Trophoblast cell (in vitro differentiated cells and primary cell): ENCODE data around the gene VAT1L.

ENCODE experiments used
- DNase-seq, 2 donors: peaks; one replicate each; pipeline ENCODE4 v3.0.0-alpha.2; 2016
- H2AFZ ChIP-seq: 2 replicates; pipeline ENCODE4 v1.6.1; 2013; ENCODE audit warnings: low read length, moderate library complexity, mild to moderate bottlenecking; ENCODE audit not compliant: insufficient read depth, poor library complexity
- H2AK5ac ChIP-seq: 2 replicates; pipeline ENCODE4 v1.6.1; 2013; ENCODE audit warnings: mild to moderate bottlenecking, low read length
- H2BK120ac ChIP-seq: 2 replicates; pipeline ENCODE4 v1.6.1; 2013; ENCODE audit warnings: low read length, mild to moderate bottlenecking, moderate library complexity; ENCODE audit not compliant: insufficient read depth, poor library complexity
- H2BK12ac ChIP-seq: 2 replicates; pipeline ENCODE4 v1.6.1; 2013; ENCODE audit warnings: mild to moderate bottlenecking, low read length, moderate library complexity
- H2BK5ac ChIP-seq: 2 replicates; pipeline ENCODE4 v1.6.1; 2013; ENCODE audit warnings: low read length, low read depth, moderate library complexity, mild to moderate bottlenecking; ENCODE audit not compliant: poor library complexity
- H3K14ac ChIP-seq: 2 replicates; pipeline ENCODE4 v1.6.1; 2013; ENCODE audit warnings: mild to moderate bottlenecking, low read length
- H3K18ac ChIP-seq: 2 replicates; pipeline ENCODE4 v1.6.1; 2013; ENCODE audit warnings: mild to moderate bottlenecking, low read length
- H3K23ac ChIP-seq: 2 replicates; pipeline ENCODE4 v1.6.1; 2013; ENCODE audit warnings: low read length
- H3K27ac ChIP-seq: 2 replicates; pipeline ENCODE4 v1.5.1; 2013; ENCODE audit warnings: low read depth, mild to moderate bottlenecking, inconsistent platforms, low read length, moderate library complexity
- H3K27me3 ChIP-seq: 2 replicates; pipeline ENCODE4 v1.6.1; 2013; ENCODE audit warnings: inconsistent platforms, mild to moderate bottlenecking, low read length, moderate library complexity; ENCODE audit not compliant: insufficient read depth
- H3K36me3 ChIP-seq, 2 experiments: 1 replicate in 1 of 2; 2 replicates in 1 of 2; pipeline ENCODE4 v1.6.1; 2013; ENCODE audit warnings: low read length in 2 of 2, mild to moderate bottlenecking in 2 of 2, moderate library complexity in 1 of 2; ENCODE audit not compliant: insufficient read depth in 2 of 2, control insufficient read depth in 1 of 2
- H3K4ac ChIP-seq: 2 replicates; pipeline ENCODE4 v1.6.1; 2013; ENCODE audit warnings: low read depth, mild to moderate bottlenecking, low read length, moderate library complexity
- H3K4me1 ChIP-seq, 2 experiments: 1 replicate in 1 of 2; 2 replicates in 1 of 2; pipeline ENCODE4 v1.6.1; 2013; ENCODE audit warnings: low read length in 2 of 2, mild to moderate bottlenecking in 2 of 2, moderate library complexity in 1 of 2; ENCODE audit not compliant: insufficient read depth in 2 of 2, control insufficient read depth in 1 of 2
- H3K4me2 ChIP-seq: 2 replicates; pipeline ENCODE4 v1.6.1; 2013; ENCODE audit warnings: inconsistent platforms, mild to moderate bottlenecking, low read length, moderate library complexity
- H3K4me3 ChIP-seq: 2 replicates; pipeline ENCODE4 v1.5.1; 2013; ENCODE audit warnings: mild to moderate bottlenecking, low read depth, low read length, inconsistent platforms
- H3K79me1 ChIP-seq: one replicate; pipeline ENCODE4 v1.6.1; 2013; ENCODE audit warnings: low read length
- H3K79me2 ChIP-seq: 2 replicates; pipeline ENCODE4 v1.6.1; 2013; ENCODE audit warnings: low read length, mild to moderate bottlenecking; ENCODE audit not compliant: control insufficient read depth, insufficient read depth, poor library complexity
- H3K9ac ChIP-seq: 2 replicates; pipeline ENCODE4 v1.6.1; 2013; ENCODE audit warnings: mild to moderate bottlenecking, low read length
- H3K9me3 ChIP-seq: 2 replicates; pipeline ENCODE4 v1.6.1; 2013; ENCODE audit warnings: low read depth, mild to moderate bottlenecking, control low read depth, inconsistent platforms, low read length; ENCODE audit not compliant: insufficient read depth
- H4K12ac ChIP-seq: 2 replicates; pipeline ENCODE4 v1.6.1; 2013; ENCODE audit warnings: low read depth, mild to moderate bottlenecking, low read length, moderate library complexity
- H4K8ac ChIP-seq: 2 replicates; pipeline ENCODE4 v1.6.1; 2013; ENCODE audit warnings: low read depth, mild to moderate bottlenecking, low read length, moderate library complexity
- H4K91ac ChIP-seq: one replicate; pipeline ENCODE4 v1.6.1; 2013; ENCODE audit warnings: low read depth, mild to moderate bottlenecking, low read length, moderate library complexity
- WGBS: extraction: QIAGEN DNeasy Blood & Tissue Kit; methylation state at CpG from one replicate; pipeline ENCODE4 v1.1.7; 2013; ENCODE audit warnings: missing lambda C conversion rate; ENCODE audit not compliant: insufficient read length, insufficient coverage; ENCODE audit errors: extremely low coverage; 5-methylcytosine and 5-hydroxymethylcytosine counted together

The VAT1L gene

GRCh38 chr16:77961814-77962213 lies 173.4 kb downstream of the VAT1L start:
- Histone ChIP-seq H3K79me2 (no peaks in the 10 kb centered on the region), H3K79me1 (peaks cover 21% of the 10 kb centered on the region), H3K4me3 (no peak overlapping the region), H2BK5ac (no peak overlapping the region), H3K18ac (peak overlapping the region; percentile 57), H2BK12ac (peak overlapping the region; percentile 34), H3K14ac (peak overlapping the region; percentile 0), H3K4ac (no peak overlapping the region), H4K12ac (no peak overlapping the region), H3K9me3 (no peaks in the 10 kb centered on the region), H4K8ac (peak overlapping the region; percentile 7), H3K36me3 (no peaks in the 10 kb centered on the region), H2AFZ (no peak overlapping the region), H3K9ac (no peak overlapping the region), H3K4me1 (peaks cover 27 to 31% of the 10 kb centered on the region in 2 experiments), H4K91ac (peak overlapping the region; percentile 41), H2BK120ac (no peak overlapping the region), H3K27me3 (no peaks in the 10 kb centered on the region), H2AK5ac (no peak overlapping the region), H3K23ac (no peak overlapping the region), H3K4me2 (no peak overlapping the region), H3K27ac (peak overlapping the region; percentile 51)
- no CpG with 5 or more reads among the region's 3 CpGs for WGBS
- DNase-seq, result peak; percentile 81 to 91

GRCh38 chr16:77962689-77963088 lies 174.3 kb downstream of the VAT1L start:
- no peak for DNase-seq
- Histone ChIP-seq H3K9me3 (no peaks in the 10 kb centered on the region), H3K27ac (peak overlapping the region; percentile 76), H3K79me1 (peaks cover 21% of the 10 kb centered on the region), H3K4me3 (no peak overlapping the region), H2BK5ac (peak overlapping the region; percentile 87), H2AFZ (no peak overlapping the region), H3K23ac (no peak overlapping the region), H3K14ac (peak overlapping the region; percentile 79), H4K8ac (peak overlapping the region; percentile 42), H3K27me3 (no peaks in the 10 kb centered on the region), H2BK120ac (peak overlapping the region; percentile 87), H3K4me2 (peak overlapping the region; percentile 43), H3K18ac (peak overlapping the region; percentile 57), H3K4ac (peak overlapping the region; percentile 21), H2AK5ac (peak overlapping the region; percentile 59), H4K91ac (peak overlapping the region; percentile 89), H3K4me1 (peaks cover 27 to 31% of the 10 kb centered on the region in 2 experiments), H3K9ac (no peak overlapping the region), H4K12ac (no peak overlapping the region), H3K36me3 (no peaks in the 10 kb centered on the region), H3K79me2 (no peaks in the 10 kb centered on the region), H2BK12ac (peak overlapping the region; percentile 91)
- WGBS, result no CpG with 5 or more reads among the region's 3 CpGs

- no peaks in the 10 kb centered on the region for H3K27me3 ChIP-seq
- H4K91ac ChIP-seq, result peak overlapping the region; percentile 89
- H3K4me1 ChIP-seq, result peaks cover 27 to 31% of the 10 kb centered on the region in 2 experiments
- peak overlapping the region; percentile 91 for H2BK12ac ChIP-seq
- no peak overlapping the region for H3K4me3 ChIP-seq
- H4K12ac ChIP-seq, result no peak overlapping the region
- no peaks in the 10 kb centered on the region for H3K79me2 ChIP-seq
- no CpG with 5 or more reads among the region's 16 CpGs for WGBS
- peak overlapping the region; percentile 59 for H2AK5ac ChIP-seq
- peak overlapping the region; percentile 4 for H2AFZ ChIP-seq
- H4K8ac ChIP-seq, result peak overlapping the region; percentile 56
- H2BK5ac ChIP-seq, result peak overlapping the region; percentile 87
- peaks cover 21% of the 10 kb centered on the region for H3K79me1 ChIP-seq
- H3K18ac ChIP-seq, result peak overlapping the region; percentile 57
- peak overlapping the region; percentile 76 for H3K27ac ChIP-seq
- no peak overlapping the region for H3K9ac ChIP-seq
- peak overlapping the region; percentile 21 for H3K4ac ChIP-seq
- peak overlapping the region; percentile 79 for H3K14ac ChIP-seq
- H3K23ac ChIP-seq, result no peak overlapping the region
- peak; percentile 57 to 83 for DNase-seq
- no peaks in the 10 kb centered on the region for H3K9me3 ChIP-seq
- peak overlapping the region; percentile 43 for H3K4me2 ChIP-seq
- peak overlapping the region; percentile 87 for H2BK120ac ChIP-seq
- H3K36me3 ChIP-seq, result no peaks in the 10 kb centered on the region
These were observed 175.1 kb downstream of the VAT1L start for GRCh38 chr16:77963185-77964044.

DNA sequence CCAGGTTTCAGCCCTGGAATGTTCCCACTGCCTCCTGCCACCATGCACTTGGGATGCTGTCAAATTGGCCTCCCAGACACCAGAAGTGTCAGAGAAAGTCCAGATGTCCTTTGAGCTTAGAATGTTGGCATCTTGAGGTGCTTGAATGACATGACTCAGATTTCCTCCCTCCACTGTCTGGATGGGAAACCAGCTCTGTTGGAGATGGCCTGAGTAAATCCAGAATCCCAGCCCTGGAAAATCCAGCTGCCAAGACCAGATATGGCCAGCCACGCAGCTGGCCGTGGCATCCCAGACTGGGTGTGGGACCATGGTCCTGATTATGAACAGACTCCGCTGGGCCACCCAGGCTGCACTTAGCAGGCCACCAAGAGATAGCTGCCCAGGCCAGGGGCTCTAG lies 177.0 kb downstream of the VAT1L start:
- peaks cover 27 to 31% of the 10 kb centered on the region in 2 experiments for H3K4me1 ChIP-seq

More for the DNA sequence above, 177.0 kb downstream of the VAT1L start:
- H3K18ac ChIP-seq, result no peak overlapping the region
- no peak overlapping the region for H3K4me3 ChIP-seq
- no peak overlapping the region for H3K14ac ChIP-seq
- no peak overlapping the region for H2BK12ac ChIP-seq
- H4K91ac ChIP-seq, result no peak overlapping the region
- no peak overlapping the region for H4K12ac ChIP-seq
- no peaks in the 10 kb centered on the region for H3K27me3 ChIP-seq
- H2BK5ac ChIP-seq, result no peak overlapping the region
- no CpG with 5 or more reads among the region's 3 CpGs for WGBS
- no peaks in the 10 kb centered on the region for H3K9me3 ChIP-seq
- no peak overlapping the region for H3K4ac ChIP-seq
- H3K79me2 ChIP-seq, result no peaks in the 10 kb centered on the region
- H3K9ac ChIP-seq, result no peak overlapping the region
- H4K8ac ChIP-seq, result no peak overlapping the region
- H2AK5ac ChIP-seq, result no peak overlapping the region
- H3K4me2 ChIP-seq, result no peak overlapping the region
- H3K36me3 ChIP-seq, result no peaks in the 10 kb centered on the region
- H2BK120ac ChIP-seq, result no peak overlapping the region
- no peak overlapping the region for H3K23ac ChIP-seq
- H3K79me1 ChIP-seq, result peaks cover 21% of the 10 kb centered on the region
- no peak overlapping the region for H2AFZ ChIP-seq
- no peak for DNase-seq
- H3K27ac ChIP-seq, result no peak overlapping the region
